ENCODE measurements around the gene CHTF18.
"Not testable (repeated sequence)": the region's sequence is repeated elsewhere in the genome, so short reads cannot be mapped to it uniquely, and the experiment has no call there.

Gene CHTF18

DNA sequence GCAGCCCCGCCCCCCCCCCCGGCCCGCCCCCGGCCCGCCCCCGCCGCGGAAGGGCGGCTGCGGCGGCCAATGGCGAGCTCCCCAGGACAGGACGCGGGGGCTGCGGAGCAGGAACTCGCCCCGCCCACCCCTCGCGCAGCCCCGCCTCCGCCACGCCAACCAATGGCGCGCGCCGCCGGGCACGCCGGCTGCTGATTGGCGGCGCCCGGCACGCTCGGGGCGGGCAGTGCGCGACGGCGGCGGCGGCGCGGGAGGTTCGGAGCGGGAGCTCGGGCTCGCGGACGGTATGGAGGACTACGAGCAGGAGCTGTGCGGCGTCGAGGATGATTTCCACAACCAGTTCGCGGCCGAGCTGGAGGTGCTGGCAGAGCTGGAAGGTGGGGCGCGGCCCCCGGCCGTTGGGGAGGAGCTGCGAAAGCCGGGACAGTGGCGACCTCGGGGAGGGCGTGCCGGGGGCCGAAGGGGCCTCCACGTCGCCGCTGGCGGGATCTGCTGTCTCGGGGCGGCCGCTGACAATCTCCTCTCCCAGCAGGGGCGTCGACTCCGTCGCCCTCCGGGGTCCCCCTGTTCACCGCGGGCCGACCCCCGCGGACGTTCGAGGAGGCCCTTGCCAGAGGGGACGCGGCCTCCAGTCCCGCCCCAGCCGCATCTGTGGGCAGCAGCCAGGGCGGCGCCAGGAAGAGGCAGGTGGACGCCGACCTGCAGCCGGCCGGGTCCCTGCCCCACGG is at the start of gene CHTF18:
CHTF18 (plus strand) TSS at position 222 of the 728 bp plus-strand sequence; CDS start at position 287, 65 bp downstream.
- FAIRE-seq = no peak

DNA sequence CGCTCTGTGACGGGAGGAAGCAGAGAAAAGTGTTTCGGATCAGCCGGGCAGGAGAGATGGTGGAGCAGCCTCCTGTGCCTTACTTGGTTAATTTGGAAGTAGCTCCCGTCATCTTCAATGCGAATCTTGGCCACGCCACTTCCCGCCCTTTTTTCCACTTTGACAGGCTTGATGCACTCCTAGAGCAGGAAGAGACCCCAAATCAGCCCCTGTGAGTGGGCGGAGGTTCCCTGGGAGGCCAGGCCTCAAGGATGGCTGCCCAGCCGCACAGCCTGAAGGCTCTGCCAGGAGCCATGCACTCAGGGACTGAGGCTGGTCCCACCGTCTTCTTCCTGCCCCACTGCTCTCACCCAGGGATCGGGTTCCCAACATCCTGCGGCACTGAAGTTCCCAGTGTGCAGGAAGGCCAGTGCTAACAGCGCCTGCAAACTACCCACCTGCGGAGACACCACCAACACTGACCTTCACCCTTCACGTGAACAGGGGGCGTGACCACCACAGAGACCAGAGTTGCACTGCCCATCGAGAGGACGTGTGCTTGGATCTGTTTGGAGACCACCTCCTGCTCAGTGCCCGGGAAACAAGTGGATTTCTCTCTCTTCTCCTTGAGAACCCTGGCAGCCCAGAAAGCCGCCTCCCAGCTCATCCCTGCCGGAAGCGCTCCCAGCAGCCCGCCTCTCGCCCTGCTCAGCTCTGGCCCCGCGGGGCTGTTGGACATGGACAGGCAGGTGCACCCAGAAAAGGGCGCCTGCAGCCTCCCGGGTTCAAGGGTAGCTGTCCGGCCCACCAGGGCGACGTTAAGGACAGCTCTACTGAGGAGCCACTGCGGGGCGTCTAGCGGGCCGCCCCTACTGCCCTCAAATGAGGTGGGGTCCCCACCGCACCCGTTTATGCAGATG is 48.6 kb upstream of the CHTF18 start:
- no peak for FAIRE-seq

DNA sequence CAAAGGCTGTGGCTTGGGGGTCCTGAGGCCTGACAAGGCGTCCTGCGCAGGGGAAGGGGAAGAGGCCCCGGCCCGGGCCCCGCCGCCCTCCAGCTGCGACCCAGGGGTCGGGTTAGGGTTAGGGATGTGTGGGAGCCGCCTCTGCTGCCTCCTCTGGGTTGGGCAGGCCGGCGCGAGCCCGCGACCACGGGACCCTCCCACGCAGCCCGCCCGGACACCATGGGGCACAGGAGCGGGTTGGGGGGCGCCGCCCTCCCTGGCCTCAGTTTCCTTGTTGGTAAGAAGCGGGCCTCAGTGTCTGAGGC is 48.0 kb upstream of the CHTF18 start:
- no peak for FAIRE-seq

DNA sequence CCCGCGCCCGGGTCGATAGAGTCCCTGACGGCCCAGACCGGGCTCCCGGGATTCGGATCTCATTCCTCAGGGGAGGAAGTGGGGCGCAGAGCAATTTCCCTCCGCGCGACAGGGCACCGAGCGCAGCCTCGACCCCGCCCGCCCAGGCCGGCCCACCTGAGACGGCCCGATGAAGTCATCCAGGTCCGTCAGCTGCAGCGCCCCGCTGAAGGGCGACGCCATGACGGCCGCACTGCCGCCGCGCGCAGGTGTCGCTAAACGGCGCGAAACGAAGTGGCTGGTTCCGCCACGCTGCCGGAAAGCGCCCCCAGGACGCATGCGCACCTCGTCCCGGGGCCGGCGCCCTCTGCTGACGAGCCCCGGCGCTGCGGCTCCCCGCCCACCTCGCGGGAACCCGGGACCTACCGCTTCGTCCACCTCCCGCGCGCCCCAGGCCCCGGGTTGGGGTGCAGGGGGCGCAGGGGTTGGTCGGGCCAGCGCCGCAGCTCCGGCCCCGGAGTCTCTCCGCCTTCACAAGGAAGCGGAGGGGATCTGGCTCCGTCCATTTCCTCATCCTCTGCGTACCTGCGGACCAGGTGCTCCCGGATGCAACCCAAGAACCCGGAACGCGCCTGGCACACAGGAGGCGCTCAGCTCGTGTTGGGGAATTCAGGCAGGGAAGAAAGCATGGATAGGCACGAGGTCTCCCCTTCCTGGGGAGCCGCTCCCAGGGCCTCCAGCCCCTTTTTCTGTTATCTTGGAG is 47.5 kb upstream of the CHTF18 start, which contains the start of gene CIAO3:
CIAO3 (minus strand) TSS at position 234 of the 742 bp plus-strand sequence; CDS start at position 222, 12 bp downstream.
- FAIRE-seq = no peak

DNA sequence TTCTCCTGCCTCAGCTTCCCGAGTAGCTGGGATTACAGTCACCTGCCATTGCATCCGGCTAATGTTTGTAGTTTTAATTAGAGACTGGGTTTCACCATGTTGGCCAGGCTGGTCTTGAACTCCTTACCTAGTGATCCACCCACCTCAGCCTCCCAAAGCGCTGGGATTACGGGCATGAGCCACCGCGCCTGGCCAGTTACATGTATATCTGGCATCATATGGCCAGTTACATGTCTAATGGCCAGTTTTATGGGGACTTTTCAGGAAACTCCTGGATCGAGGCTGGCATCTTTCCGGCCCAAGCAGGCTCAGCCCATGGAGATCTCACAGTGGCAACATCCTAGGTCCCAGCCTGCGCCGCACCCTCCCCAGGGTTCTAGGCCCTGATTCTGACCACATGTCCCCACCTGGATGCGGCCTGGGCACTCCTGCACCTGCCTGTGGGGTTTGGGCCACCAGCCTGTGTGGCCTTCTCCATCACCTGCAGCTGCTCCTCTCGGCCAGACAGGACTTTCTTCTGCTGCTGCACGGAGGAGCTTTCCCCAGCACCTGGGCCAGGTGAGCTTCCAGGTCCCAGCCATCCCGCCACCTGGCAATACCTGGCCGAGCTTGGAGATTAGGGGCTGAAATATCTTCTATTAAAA is 46.3 kb upstream of the CHTF18 start:
- FAIRE-seq = no peak

DNA sequence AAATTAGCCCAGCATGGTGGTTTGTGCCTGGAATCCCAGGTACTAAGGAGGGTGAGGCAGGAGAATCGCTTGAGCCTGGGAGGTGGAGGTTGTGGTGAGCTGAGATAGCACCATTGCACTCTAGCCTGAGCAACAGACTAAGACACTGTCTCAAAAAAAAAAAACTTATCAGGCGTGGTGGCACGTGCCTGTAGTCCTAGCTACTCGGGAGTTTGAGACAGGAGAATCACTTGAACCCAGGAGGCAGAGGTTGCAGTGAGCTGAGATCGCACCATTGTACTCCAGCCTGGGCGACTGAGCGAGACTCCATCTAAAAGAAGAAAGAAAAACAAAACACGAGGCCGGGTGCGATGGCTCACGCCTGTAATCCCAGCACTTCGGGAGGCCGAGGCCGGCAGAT is 45.5 kb upstream of the CHTF18 start:
- FAIRE-seq = not testable (repeated sequence)

DNA sequence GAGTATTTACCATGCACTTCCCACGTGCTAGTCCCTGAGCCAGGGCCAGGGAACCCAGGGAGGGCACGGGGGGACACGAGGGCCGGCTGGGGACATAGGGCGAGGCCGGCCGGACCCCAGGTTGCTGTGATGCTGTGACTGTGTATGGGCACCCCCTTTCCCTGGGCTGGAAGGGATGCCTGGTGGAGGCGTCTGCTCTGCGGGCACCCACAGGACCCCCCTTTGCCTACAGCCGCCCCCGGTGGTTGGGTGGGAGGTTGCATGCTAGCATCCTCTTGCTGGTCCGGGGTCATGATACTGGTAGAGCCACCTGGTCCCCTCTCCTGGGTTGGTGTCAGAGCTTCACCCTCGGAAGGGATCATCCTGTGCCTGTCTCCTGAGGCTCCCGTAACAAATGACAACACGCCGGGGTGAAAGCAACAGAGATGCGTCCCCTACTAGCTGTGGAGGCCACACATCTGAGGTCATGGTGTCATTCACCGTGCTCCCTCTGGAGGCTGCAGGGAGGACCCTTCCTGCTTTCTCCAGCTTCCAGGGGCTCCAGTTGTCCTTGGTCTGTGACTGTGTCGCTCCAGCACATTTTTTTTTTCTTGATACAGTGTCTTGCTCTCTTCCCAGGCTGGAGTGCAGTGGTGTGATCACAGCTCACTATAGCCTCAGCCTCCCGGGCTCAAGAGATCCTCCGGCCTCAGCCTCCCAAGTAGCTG is 44.5 kb upstream of the CHTF18 start:
- FAIRE-seq = no peak

DNA sequence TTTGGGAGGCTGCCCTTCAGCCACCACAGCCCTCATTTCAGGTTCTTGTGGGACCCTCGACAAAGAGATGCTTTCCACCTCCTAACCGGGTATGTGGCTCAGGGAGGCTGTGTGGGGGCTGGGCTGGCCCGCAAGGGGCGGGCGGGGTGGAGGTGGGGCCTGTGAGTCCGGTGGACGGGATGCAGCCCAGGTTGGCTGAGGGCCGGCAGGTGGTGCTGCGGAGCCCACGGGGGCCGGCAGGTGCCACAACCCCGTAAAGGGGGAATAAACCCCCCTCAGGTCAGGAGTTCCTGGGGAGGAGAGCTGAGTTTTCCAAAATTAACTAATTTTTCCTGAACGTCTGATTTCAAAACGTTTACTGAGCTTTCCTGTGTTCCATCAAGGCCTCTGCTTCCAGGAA is 42.7 kb upstream of the CHTF18 start:
- no peak for FAIRE-seq

DNA sequence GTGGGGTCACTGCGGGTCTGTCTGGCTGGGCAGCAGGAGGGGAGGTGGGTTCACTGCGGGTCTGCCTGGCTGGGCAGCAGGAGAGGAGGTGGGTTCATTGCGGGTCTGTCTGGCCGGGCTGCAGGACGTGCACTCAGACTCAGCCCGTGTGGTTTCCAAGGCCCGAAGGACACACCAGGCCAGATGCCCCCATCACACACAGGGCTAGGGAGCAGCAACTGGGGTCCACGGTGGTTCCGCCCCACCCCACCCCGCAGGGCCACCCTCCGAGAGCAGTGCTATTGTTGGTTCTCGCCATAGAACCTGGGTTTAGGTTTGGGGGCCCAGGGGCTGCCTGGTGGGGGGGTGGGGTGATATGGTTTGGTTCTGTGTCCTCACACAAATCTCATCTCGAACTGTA is 41.8 kb upstream of the CHTF18 start:
- no peak for FAIRE-seq

DNA sequence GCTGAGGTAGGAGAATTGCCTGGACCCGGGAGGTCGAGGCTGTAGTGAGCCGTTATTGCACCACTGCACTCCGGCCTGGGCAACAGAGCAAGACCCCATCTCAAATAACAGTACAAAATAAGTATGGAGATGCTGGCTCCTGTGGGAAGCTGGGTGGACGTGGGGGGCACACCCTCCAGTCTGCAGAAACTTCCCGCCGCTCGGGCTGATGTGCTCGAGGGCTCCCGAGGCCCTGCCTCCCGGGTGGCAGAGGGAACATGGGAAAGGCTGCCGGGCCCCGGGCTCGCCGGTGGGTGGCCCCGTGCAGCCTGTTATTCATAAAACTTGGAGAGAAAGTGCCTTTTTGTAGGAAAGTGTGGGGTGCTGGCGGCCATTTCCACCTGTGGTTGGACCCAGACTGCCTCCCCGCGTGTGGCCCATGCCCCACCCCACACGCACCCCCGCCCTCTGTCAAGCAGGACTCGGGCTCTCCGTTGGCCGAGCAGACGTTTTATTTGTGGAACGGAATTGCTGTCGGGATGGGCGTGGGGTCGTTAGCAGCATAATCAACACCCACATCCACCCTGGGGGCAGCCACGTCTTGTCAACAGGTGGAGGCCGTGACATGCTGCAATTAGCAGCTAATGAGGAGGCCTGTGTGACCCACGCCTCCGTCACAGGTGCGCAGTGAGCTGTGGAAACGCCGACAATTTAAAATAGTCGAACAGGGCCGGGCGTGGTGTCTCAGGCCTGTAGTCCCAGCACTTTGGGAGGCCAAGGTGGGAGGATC is 40.3 kb upstream of the CHTF18 start:
- FAIRE-seq = no peak

DNA sequence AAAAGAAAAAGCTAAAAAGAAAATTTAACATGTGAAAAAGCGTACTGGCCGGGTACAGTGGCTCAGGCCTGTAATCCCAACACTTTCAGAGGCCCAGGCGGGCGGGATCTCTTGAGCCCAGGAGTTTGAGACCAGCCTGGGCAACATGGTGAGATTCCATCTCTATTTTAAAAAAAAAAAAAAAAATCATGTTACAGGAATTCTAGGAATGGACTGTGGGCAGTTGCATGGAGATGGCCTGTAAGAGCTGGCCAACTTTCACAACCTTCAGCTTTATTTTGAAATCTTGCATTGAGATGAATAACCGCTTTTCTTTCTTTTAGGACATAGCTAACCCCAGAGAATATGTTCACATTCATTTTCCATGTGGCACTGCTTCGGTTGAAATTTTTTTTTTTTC is 39.4 kb upstream of the CHTF18 start:
- FAIRE-seq = no peak

DNA sequence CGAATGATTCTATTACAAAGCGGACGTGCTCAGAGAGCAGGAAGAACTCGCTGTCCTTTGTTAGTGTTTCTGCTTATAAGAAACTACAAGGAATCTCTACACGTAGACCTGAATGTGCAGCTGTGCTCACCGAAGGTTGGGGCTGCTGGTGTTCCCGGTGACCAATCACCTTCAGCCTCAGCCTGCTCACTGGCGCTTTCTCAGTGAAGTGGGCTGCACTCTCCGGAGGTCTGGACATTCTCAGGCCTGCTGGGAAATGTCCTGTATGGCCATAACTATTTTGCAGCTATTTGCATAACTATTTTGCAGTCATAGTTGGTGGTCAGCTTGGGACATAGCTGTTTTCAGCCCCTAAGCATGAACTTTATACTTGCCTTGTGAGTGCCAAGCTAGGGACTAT is 37.9 kb upstream of the CHTF18 start:
- FAIRE-seq = no peak

DNA sequence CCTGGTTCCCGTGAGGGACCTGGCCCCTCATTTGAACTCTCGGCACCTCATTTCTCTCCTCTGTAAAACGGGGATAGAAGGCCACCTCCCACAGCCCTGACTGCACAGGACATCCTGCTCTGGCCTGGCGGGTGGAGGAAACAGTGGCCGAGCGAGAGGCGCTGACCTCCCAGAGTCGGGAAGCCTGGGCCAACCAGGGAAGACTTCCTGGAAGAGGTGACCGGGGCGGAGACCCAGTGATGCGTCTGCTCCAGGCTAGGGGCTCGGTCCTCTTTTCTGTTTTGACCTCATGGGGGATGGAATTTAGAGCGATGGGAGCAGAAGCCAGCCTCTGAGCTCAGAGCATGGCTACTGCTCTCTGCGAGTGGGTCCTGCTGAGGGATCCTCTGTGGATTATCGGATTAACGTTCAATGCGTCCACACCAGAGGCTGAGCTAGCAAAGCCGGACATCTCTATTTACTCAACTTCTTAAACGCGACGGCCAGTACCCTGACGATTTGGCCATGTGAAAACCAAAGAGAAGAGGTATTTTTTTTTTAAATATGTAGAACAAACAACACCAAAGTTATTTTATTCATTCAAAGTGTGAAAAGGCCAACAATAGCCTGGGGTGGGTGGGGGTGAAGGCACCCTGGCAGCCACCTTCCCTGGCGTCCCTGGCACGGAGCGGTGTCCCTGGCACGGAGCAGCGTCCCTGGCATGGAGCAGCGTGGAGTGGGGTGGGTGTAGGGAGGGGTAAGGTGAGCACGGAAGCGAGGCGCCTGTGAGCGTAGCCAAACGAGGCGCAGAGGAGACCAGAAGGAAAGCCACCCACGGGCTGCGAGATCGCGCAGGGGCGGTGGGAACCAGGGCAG is 37.0 kb upstream of the CHTF18 start:
- FAIRE-seq = no peak

DNA sequence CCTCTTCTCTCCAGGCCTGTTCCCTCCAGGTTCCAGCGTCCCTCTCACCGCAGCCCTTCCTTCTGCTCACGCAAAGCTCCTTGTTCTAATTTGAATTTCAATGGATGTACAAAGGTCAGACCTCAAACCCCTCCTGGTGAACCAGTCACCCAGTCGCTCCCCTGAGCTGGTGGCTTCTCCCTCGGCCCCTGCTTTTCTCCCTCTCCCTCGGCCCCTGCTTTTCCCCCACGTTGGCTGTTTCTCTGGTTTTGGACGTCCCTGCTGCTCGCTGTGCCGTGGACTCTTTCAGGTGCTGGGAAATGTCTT is 36.5 kb upstream of the CHTF18 start:
- no peak for FAIRE-seq

DNA sequence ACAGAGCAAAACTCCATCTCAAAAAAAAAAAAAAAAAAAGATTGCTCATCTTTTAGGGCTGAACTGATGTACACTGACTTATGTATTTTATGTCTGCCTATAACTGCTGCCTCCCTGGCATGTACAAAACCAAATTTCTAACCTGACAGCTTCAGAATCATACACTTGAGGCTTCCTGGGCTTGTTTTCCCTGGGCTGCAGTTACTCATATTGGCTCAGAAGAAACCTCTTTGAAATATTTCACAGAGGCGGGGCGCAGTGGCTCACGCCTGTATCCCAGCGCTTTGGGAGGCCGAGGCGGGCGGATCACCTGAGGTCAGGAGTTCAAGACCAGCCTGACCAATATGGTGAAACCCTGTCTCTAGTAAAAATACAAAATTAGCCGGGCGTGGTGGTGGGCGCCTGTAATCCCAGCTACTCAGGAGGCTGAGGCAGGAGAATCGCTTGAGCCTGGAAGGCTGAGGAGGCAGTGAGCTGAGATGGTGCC is 34.3 kb upstream of the CHTF18 start:
- FAIRE-seq = not testable (repeated sequence)

DNA sequence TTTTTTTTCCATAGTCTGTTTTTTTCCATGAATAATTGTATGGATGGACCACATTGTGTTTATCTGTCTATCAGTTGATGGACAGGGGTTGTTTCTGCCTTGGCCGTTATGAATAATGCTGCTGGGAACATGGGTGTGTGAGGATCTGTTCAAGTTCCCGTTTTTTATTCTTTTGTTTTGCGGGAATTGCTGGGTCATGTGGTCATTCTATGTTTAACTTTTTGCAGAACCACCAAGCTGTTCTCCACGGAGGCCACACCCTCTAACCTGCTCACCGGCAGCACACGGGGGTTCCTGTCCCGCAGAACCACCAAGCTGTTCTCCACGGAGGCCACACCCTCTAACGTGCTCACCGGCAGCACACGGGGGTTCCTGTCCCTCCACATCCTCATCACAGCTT is 33.8 kb upstream of the CHTF18 start:
- no peak for FAIRE-seq

DNA sequence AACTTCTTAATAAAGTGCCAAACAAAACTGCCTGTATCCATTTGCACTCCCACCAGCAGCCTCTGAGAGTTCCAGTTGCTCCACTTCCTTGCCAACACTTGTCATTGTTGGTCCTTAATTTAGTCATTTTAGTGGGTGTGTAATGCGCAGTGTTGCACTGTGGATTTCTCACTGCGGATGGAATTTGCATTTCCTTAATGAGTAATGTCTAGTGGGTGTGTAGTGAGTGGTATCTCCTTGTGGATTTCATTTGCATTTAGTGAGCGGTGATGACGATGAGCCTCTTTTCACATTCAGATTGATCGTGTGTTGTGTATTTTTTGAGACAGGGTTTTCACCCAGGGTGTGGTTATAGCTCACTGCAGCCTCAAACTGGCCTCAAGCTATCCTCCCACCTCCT is 32.0 kb upstream of the CHTF18 start:
- FAIRE-seq = no peak

DNA sequence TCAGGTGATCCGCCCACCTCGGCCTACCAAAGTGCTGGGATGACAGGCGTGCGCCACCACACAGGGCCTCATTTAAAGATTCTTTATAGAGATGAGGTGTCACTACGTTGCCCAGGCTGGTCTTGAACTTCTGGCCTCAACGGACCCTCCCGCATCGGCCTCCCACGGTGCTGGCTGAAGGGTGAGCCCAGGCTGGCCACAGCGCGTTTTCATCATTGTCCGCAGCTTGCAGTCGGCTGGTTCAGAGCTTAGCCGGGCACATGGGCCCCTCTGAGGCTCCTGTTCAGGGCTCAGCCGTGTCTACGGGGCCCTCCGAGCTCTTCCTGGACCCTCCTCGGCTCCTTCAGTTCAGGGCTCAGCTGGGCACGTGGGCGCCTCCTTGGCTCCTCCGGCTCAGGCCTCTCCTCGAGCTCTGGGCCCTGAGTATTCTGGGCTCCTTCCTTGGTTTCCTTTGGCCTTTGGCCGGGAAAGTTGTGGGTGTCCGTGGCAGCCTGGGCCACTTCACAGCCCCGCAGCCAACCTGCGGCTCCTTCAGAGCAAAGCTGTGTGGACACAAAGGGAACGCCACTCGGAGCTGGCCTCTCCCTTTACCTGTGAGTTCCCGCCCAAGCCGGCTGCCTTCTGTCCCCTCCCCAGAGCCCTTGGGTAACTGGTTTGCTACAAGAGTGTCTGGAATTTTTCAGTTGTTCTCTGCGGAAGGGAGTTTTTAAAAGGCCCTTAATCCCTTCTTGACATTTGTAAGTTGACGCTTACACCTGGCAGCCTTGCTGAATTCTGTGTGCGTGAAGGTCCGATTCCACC is 29.1 kb upstream of the CHTF18 start:
- no peak for FAIRE-seq

DNA sequence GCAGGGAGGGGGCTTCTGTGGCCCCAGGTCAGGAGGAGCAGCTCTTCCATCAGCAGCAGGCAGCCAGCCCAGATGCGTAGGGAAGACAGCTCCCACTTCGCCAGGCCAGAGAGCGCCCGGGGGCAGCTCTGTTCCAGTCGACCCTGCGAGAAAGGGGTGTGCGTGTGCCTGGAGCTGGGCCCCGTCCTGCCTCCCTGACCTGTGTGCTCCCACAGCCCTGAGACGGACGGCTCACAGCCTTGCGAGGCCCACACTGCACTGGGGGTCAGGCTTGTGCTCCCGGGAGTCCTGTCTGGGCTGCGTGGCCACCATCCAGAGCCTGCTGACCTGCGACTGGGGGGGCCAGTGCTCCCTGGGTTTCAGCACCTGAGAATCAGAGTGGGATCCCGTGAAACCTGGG is 28.4 kb upstream of the CHTF18 start:
- no peak for FAIRE-seq
